Choroid plexus epithelial cell (primary cell): ENCODE data around the gene GPR137B.

Experiments used
- DNase-seq: peaks from one replicate; pipeline ENCODE4 v3.0.0-alpha.2; 2010; ENCODE audit warnings: low read depth
- H3K4me3 ChIP-seq: 2 replicates; pipeline ENCODE4 v1.5.1; 2011; ENCODE audit warnings: low read depth, mild to moderate bottlenecking, control low read depth, low read length, moderate library complexity
- CTCF ChIP-seq: conservative IDR thresholded peaks from 2 replicates; pipeline ENCODE4 v1.5.1; 2011; ENCODE audit warnings: low read depth, mild to moderate bottlenecking, control low read depth, inconsistent platforms, low read length, moderate library complexity

GPR137B gene

GRCh38 chr1:236100799-236101198 is 41.5 kb upstream of the GPR137B start:
- no peak for TF ChIP-seq CTCF
- H3K4me3 ChIP-seq, result no peak overlapping the region
- DNase-seq, result no peak

GRCh38 chr1:236101233-236102200 is 40.8 kb upstream of the GPR137B start:
- no peak for TF ChIP-seq CTCF
- no peak for DNase-seq

GRCh38 chr1:236102611-236103010 is 39.7 kb upstream of the GPR137B start:
- DNase-seq, result no peak
- H3K4me3 ChIP-seq, result no peak overlapping the region
- TF ChIP-seq CTCF, result no peak

More at GRCh38 chr1:236101233-236102200, 40.8 kb upstream of the GPR137B start:
- no peak overlapping the region for H3K4me3 ChIP-seq

GRCh38 chr1:236103059-236103458 is 39.3 kb upstream of the GPR137B start:
- TF ChIP-seq CTCF, result no peak
- DNase-seq, result no peak
- no peak overlapping the region for H3K4me3 ChIP-seq

- peak; percentile 77 for DNase-seq
- TF ChIP-seq CTCF, result peak; percentile 81
- H3K4me3 ChIP-seq, result no peak overlapping the region
Observed at GRCh38 chr1:236103646-236104218, 38.6 kb upstream of the GPR137B start.

- DNase-seq, result no peak
- H3K4me3 ChIP-seq, result no peak overlapping the region
- TF ChIP-seq CTCF, result no peak
Observed at GRCh38 chr1:236107121-236107907, 35.0 kb upstream of the GPR137B start.
